Activated CD4-positive, alpha-beta T cell treated with anti-CD3 and anti-CD28 coated beads, Interleukin-2, amount 50 U/mL, for 4 hours (primary cell): ENCODE measurements around the gene SH3GL2.
"Not testable (repeated sequence)": the region's sequence is repeated elsewhere in the genome, so short reads cannot be mapped to it uniquely, and the experiment has no call there.

Source experiments
- DNase-seq, 2 experiments: peaks; one replicate each; pipeline ENCODE4 v3.0.0-alpha.2; 2020

The SH3GL2 gene

GRCh38 chr9:17760250-17760649 is 181.4 kb downstream of the SH3GL2 start:
- DNase-seq = no peak

DNA sequence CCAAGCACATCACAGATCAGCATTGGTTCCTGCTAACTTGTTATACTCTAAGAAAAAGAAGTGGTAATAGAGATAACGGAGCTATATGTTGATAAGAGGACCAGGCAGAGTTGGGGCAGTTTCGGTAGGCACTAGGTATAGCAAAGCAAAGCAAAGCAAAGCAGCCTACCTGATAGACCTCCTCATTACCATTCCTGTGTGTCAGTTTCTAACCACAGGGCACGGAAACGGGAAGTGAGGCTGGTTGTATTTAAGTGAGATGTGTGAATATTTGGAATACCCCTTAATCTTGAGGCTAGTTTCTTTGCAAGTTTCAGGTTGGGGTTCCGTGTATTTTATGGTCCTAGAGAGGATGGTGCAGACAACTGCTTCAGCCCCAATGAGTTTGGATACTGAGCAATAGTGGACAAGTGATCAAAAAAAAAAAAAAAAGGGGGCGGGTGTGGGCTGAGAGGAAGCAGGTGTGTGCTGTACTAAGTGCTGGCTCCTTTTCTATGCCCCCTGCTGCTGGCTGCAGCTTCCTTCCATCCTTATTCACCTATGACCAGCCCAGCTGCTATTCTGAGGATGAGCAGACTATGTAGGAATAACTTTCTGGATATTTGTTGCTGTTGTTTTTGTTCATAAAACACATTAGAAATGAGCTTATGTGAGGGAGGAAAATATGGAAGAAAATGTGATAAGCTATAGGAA is 183.3 kb downstream of the SH3GL2 start:
- no peak for DNase-seq

GRCh38 chr9:17764306-17764705 is 185.4 kb downstream of the SH3GL2 start:
- no peak for DNase-seq

DNA sequence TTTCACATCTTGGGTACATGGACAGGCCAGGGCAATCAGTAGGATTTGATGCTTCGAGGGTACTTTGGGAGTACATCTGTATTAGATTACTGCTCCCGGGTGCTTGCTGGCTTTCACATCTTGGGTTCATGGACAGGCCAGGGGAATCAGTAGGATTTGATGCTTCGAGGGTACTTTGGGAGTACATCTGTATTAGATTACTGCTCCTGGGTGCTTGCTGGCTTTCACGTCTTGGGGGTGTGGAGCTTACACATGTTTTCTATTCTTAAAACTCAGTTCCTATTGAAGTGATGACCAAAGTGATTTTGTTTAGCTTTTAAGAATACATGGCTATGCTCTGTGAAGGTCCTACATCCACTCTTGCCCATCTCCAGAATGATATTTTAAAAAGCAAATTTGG is 186.3 kb downstream of the SH3GL2 start:
- not testable (repeated sequence) for DNase-seq

DNA sequence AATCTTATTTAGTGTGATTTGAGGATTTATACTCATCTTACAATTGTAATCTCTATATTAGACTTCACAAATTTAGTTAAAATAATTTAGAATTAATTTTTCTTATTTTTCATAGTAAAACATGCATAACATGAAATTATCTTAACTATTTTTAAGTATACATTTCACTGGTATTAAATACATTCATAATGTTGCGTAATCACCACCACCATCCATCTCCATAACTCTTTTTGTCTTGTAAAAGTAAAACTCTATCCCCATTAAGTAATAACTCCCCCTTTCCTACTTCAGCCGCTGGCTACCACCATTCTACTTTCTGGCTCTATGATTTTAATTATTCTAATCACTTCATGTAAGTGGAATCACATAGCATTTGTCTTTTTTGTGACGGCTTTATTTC is 193.4 kb downstream of the SH3GL2 start:
- DNase-seq = no peak

- no peak for DNase-seq
These were observed 196.8 kb downstream of the SH3GL2 start for GRCh38 chr9:17775656-17776055.

- no peak for DNase-seq
These were observed 197.9 kb downstream of the SH3GL2 start for GRCh38 chr9:17776735-17777134.

DNA sequence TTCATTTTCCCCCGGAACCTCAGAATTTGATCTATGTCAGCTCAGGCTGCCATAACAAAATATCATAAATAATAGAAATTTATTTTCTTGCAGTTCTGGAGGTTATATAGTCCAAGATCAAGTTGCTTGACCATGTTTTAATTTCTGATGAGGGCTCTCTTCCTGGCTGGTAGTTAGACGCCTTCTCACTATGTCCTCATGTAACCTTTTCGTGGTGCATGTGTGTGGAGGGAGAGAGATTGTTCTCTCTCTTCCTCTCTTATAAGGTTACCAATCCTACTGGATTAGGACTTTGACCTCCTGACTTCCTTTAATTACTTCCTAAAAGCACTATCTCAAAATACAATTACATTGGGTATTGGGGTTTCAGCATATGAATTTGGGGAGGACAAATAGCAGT is 198.6 kb downstream of the SH3GL2 start:
- no peak for DNase-seq

DNA sequence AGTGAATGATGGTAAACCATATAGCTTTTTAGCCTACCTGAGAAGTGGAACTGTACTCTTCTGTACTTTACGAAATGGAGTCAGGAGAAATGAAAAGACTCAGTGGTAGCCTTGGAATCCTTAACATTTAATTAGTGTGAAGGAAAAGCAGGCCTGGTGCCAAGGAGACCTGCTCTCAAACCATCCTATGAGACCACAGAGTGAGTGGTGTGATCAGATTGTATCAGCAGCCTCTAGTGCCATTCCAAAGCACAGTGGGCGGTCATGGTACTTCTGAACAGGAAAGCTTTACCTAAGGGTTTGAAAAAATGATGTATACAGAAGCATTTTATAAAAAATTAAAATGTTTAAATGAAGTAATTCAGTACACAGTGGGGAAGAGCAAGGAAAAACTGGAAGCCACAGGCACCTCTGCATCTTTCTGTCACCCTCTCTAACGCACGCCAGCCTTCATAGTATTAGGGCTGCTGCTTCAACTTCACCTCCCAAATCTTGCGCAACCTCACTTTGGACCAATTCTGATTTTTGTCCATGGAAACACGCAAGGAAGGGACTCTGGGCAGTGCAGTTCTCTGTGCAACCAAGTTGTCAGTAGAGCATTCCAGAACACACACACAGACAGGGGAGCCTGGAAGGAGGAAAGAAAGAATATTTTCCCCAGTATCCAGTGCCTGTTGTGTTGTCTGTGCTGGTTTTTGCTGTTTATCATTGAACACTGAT is 203.7 kb downstream of the SH3GL2 start:
- no peak for DNase-seq

GRCh38 chr9:17783227-17783626 is 204.4 kb downstream of the SH3GL2 start:
- DNase-seq = no peak

- no peak for DNase-seq
These were observed 210.4 kb downstream of the SH3GL2 start for GRCh38 chr9:17789316-17789715.

DNA sequence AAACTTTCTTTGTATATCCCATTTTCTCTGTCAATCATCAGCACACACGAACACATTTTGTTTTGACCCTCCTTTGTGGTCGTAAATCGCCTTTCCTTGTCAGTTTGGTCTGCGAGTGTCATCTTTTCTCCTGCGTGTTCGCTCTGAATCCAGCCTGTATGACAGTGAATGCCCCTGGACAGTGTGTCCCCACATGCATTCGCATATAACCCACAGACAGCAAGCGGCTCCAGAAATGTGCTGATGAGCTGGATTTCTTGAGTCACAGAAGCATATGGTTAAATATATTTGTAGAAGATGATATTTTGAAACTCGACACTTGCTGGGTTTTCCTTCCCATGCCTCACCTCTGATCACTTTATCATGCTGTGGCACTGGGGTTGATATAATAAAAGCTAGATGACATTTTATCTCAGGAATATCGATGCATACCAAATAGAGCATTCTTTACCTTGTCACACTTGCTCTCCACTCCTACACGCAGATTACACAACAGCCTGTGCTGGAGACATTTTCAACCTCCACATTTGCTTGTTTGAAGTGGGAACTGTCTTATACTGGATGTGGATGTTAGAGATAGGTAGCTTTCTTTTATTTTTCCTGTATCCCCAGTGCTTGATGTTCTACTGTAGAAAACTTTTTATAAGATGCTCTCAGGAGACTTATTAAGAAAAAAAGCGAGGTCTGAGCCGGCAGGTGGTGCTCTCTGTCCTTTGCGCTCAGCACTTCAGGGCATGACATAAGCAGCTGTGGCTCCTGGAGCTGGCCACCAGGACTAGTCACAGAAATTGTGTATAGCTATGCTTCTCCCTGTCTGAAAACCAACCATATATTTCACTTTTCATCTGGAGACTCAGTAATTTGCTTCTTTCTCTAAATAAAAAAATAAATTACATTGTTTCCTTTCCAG is 215.1 kb downstream of the SH3GL2 start:
- DNase-seq = no peak

DNA sequence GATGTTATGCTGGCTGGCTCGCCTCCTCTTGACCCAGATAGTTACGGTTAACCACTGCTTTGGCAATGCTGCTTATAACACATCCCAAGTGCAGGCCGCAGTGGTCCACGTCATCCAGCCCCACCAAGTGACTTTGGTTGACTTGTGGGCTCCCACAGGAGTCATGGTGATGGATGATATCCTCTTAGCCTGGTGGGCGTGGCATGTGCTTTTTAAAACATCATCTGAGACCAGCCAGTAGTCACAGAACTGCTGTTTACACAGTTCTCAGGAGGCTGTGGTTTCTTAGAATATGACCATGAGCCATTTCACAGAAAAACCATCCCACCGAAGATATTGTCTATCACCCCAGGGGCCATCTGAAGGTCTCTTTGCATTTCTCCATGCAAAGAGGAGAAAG is 216.9 kb downstream of the SH3GL2 start:
- DNase-seq = no peak

- DNase-seq = no peak
These were observed 220.5 kb downstream of the SH3GL2 start for GRCh38 chr9:17799369-17799768.

DNA sequence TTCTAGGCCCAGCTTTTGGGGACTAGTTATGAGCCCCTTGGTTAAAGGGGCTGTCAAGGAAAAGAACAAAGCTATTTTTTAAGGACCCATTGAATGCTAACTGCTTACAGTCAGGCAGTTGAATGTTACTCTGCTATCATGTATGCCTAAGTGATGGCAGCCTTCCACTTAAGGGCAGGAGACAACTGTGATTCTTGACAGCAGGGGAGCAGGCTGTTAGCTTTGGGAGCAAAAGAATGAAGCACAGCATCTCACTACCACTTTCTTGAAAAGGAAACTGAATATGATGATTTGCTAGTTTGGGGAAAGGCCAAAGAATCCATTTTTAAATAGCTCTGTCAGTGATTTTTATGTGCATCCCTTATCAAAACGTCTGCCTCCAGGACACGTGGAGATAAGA is 221.6 kb downstream of the SH3GL2 start:
- no peak for DNase-seq

GRCh38 chr9:17802249-17802857 is 223.5 kb downstream of the SH3GL2 start:
- no peak for DNase-seq

- no peak for DNase-seq
These were observed 228.9 kb downstream of the SH3GL2 start for GRCh38 chr9:17807613-17808282.

DNA sequence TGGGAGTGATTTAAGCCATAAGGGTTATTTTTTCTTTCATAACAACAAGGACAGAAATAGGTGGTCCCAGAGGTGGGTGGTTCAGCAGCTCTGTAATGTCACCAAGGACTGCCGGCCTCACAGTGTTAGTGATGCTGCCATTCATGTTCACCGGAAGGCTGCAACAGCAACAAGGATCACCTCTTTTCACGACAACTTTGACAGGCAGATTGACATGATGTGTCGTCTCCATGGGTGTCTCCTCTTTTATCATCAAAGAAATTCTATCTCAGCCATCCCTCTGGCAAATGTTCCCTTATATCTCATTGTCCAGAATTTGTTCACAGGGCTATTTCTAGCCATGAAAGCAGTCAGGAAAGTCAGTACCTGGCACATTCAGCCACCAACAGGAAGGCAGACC is 231.5 kb downstream of the SH3GL2 start:
- DNase-seq = no peak

- peak; percentile 1 to 2 for DNase-seq
These were observed 232.1 kb downstream of the SH3GL2 start for GRCh38 chr9:17810728-17811571.

GRCh38 chr9:17813798-17814197 is 234.9 kb downstream of the SH3GL2 start:
- DNase-seq = no peak

- DNase-seq = no peak
These were observed 237.7 kb downstream of the SH3GL2 start for GRCh38 chr9:17816431-17817027.
